Measurements from ENCODE around the gene DNAJC11.
"Not testable (repeated sequence)": the region's sequence is repeated elsewhere in the genome, so short reads cannot be mapped to it uniquely, and the experiment has no call there.

The DNAJC11 gene

GRCh38 chr1:6658359-6659060, 43.1 kb downstream of the DNAJC11 start:
- FAIRE-seq (no peak), DNase-seq (ENCODE audit: insufficient read length, low spot score) (no peak)

GRCh38 chr1:6657138-6657537, 44.5 kb downstream of the DNAJC11 start:
- FAIRE-seq (no peak), DNase-seq (ENCODE audit: insufficient read length, low spot score) (no peak)

GRCh38 chr1:6653436-6654290, 48.0 kb downstream of the DNAJC11 start:
- FAIRE-seq (no peak), DNase-seq (ENCODE audit: insufficient read length, low spot score) (no peak)

- no peak for DNase-seq (ENCODE audit: insufficient read length, low spot score)
- FAIRE-seq, result no peak
Measured at GRCh38 chr1:6652986-6653385, 48.6 kb downstream of the DNAJC11 start.

- DNase-seq (ENCODE audit: insufficient read length, low spot score), result no peak
- FAIRE-seq, result no peak
Measured at GRCh38 chr1:6651909-6652308, 49.7 kb downstream of the DNAJC11 start.

GRCh38 chr1:6648556-6648955, 53.1 kb downstream of the DNAJC11 start:
- DNase-seq (ENCODE audit: insufficient read length, low spot score) (no peak), FAIRE-seq (no peak)

GRCh38 chr1:6646499-6647148, 55.0 kb downstream of the DNAJC11 start:
- peak; percentile 33 for DNase-seq (ENCODE audit: insufficient read length, low spot score)
- no peak for FAIRE-seq

- FAIRE-seq (no peak), DNase-seq (ENCODE audit: insufficient read length, low spot score) (no peak)
Measured at GRCh38 chr1:6645018-6645417, 56.6 kb downstream of the DNAJC11 start.

GRCh38 chr1:6640867-6641266, 60.7 kb downstream of the DNAJC11 start:
- FAIRE-seq; DNase-seq (ENCODE audit: insufficient read length, low spot score): not testable (repeated sequence)

- FAIRE-seq (no peak), DNase-seq (ENCODE audit: insufficient read length, low spot score) (no peak)
Measured at GRCh38 chr1:6638226-6638625, 63.4 kb downstream of the DNAJC11 start.

- no peak for DNase-seq (ENCODE audit: insufficient read length, low spot score)
- FAIRE-seq, result no peak
Measured at GRCh38 chr1:6637770-6638169, 63.8 kb downstream of the DNAJC11 start.

GRCh38 chr1:6636778-6637177, 64.8 kb downstream of the DNAJC11 start:
- DNase-seq (ENCODE audit: insufficient read length, low spot score); FAIRE-seq: not testable (repeated sequence)

GRCh38 chr1:6635910-6636760, 65.5 kb downstream of the DNAJC11 start:
- FAIRE-seq, result no peak
- no peak for DNase-seq (ENCODE audit: insufficient read length, low spot score)

GRCh38 chr1:6635161-6635909, 66.3 kb downstream of the DNAJC11 start:
- no peak for DNase-seq (ENCODE audit: insufficient read length, low spot score)
- FAIRE-seq, result no peak

- FAIRE-seq (no peak), DNase-seq (ENCODE audit: insufficient read length, low spot score) (peak; percentile 36)
Measured at GRCh38 chr1:6634371-6635052, 67.1 kb downstream of the DNAJC11 start.

GRCh38 chr1:6632588-6633514, 68.8 kb downstream of the DNAJC11 start:
- DNase-seq (ENCODE audit: insufficient read length, low spot score), result no peak
- FAIRE-seq, result no peak

GRCh38 chr1:6631058-6631457, 70.6 kb downstream of the DNAJC11 start:
- DNase-seq (ENCODE audit: insufficient read length, low spot score), result no peak
- FAIRE-seq, result no peak

GRCh38 chr1:6630027-6630426, 71.6 kb downstream of the DNAJC11 start:
- DNase-seq (ENCODE audit: insufficient read length, low spot score), result no peak
- FAIRE-seq, result no peak
